Measurements from ENCODE around the gene HID1.

- TF ChIP-seq HEY1 (CRISPR knock-in tag; IDR thresholded peaks at IDR 0.05; ENCODE audit: borderline replicate concordance), result no peak
- TF ChIP-seq POLR2A (conservative IDR thresholded peaks at IDR 0.05), result no peak
- TF ChIP-seq XRCC5 (IDR thresholded peaks at IDR 0.05; ENCODE audit: low read depth, low read length), result no peak
- TF ChIP-seq L3MBTL2 (IDR thresholded peaks at IDR 0.05), result no peak
- TF ChIP-seq, protein P1, sequence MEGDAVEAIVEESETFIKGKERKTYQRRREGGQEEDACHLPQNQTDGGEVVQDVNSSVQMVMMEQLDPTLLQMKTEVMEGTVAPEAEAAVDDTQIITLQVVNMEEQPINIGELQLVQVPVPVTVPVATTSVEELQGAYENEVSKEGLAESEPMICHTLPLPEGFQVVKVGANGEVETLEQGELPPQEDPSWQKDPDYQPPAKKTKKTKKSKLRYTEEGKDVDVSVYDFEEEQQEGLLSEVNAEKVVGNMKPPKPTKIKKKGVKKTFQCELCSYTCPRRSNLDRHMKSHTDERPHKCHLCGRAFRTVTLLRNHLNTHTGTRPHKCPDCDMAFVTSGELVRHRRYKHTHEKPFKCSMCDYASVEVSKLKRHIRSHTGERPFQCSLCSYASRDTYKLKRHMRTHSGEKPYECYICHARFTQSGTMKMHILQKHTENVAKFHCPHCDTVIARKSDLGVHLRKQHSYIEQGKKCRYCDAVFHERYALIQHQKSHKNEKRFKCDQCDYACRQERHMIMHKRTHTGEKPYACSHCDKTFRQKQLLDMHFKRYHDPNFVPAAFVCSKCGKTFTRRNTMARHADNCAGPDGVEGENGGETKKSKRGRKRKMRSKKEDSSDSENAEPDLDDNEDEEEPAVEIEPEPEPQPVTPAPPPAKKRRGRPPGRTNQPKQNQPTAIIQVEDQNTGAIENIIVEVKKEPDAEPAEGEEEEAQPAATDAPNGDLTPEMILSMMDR (IDR thresholded peaks at IDR 0.05 in 2 of 3, conservative IDR thresholded peaks at IDR 0.05 in 1 of 3; ENCODE audit: insufficient read depth in 2 of 3, low read depth in 1 of 3, low read length in 3 of 3), result no peak
- TF ChIP-seq CEBPB (tag; IDR thresholded peaks at IDR 0.05), result no peak
- TF ChIP-seq SMARCE1 (IDR thresholded peaks at IDR 0.05), result no peak
Observed at GRCh38 chr17:74959826-74960515, 12.6 kb downstream of the HID1 start.
